NCI-H2029 (cell line): ENCODE data around the gene MAPK10.

Experiments
- DNase-seq: peaks from one replicate; lab custom pipeline; 2025; lab: John Stamatoyannopoulos, UW

MAPK10 gene

DNA sequence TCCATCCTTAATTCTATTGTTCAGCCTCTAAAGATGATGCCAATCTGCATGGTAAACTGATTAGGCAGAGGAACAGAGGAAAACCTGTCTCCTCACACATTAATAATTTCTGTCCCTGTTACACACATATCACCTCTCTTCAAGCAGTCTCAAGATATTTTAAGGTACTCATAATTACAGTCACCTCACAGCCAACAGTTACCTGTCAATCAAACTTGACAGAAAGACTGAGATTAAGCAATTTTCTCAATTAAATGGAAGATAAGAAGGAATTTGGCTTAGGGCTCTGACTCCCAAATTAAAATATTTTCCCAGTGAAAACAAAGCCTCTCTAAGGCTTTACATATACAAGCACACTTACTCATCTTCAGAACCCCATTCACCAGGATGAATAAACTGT lies 85.2 kb downstream of the MAPK10 start:
- no peak for DNase-seq

DNA sequence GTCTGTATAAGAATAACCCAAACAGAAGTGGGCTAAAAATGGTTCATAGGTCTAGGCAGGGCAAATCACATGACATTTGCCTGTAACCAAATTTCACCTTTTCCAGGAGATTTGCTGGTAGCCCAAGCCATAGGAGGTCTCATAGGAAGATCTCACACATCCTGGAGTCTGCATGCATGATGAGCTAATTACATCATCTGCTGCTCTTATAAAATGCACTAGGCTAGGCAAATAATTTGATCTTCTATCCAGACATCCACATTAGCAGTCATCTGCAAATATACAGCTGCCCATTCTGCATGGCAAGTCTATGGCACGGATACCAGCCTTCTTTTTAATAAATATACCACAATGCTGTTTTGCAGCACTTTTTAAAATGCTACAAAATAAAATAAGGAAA lies 87.2 kb downstream of the MAPK10 start:
- peak; percentile 10 for DNase-seq

DNA sequence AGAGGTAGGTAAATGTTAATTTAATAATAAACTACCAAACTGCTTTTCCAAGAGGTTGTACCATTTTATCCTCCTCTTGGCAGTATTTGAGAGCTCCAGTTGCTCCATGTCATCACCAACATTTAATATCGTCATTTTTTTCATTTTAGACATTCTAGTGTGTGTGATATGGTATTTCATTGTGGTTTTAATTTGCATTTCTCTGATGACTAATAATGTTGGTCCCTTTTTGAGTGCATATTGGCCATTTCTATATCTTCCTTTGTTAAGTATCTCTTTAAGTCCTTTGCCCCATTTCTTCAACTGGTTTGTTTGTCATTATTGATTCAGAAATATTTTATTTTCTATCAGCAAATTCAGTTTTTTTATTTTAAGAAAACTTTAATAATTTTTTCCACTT lies 88.8 kb downstream of the MAPK10 start:
- no peak for DNase-seq

DNA sequence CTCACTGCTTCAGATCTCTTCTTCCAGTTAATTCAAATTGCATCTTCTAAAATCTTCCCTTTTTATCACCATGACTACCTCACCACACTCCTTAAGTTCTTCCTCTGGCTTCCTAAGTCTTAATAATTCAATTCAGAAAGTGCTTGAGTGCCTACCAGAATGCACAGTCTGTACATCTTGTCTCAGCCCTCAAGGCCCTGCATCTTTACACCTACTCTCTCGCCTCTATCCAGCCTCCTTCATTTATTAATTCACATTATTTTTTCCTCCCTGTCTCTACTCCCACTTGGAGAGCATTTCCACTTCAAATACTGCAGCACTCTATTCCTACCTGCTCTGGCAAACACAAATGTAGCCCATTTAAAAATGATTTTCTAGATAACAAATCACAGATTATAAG lies 90.5 kb downstream of the MAPK10 start:
- DNase-seq = no peak

DNA sequence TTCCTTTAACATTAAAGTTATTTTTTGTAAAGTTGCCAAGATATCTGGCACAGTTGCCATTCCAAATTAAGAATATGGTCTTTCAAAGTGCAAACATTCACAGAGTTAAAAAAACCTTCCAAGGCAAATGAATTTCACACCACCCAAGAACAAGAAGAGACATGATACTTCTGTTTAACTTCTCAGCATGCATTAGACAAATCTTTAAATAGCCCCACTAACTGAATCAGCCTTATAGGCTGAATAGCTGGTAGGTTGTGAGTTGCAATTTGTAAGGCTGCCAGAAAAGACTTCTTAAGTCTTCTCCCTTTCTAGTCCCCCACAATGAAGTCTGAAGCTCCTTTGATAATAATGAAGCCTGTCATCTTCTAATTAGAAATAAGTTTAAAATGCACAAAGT lies 95.6 kb downstream of the MAPK10 start:
- DNase-seq = no peak

DNA sequence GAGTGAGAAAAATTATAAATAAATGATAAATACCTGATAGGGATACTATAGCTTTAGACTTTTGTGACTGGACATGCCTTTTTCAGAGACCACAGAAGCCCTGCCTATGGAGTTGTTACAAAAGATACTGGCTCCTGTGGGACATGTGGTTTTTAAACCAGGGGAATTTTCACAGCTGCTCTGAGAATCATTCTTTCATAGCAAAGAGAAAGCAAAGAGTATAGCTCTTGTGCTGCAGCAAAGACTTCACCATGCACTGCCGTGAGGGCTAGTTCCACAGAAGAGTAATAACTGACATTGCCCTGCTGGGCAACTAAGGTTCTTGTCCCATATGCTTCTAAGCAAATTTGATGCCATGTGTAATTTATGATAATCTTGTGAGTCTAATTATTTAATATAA lies 98.2 kb downstream of the MAPK10 start:
- DNase-seq = no peak

DNA sequence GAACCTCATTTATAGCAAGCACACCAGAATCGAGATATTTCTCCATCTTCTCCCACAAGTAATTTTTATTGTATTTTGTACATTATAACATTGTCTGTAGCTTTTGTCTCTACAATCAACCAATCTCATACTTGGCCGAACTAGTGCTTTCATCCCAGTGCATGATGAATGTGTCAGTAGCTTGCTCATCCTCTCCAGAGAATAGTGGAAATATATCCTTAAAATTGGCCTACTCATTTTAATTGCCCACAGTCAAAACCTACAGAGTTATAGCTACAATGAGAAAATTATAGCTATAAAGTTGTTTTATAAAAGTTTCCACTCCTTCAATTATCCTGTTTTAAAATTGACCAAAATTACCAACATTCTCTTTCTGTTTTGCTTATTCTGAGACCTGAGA lies 103.8 kb downstream of the MAPK10 start:
- no peak for DNase-seq

DNA sequence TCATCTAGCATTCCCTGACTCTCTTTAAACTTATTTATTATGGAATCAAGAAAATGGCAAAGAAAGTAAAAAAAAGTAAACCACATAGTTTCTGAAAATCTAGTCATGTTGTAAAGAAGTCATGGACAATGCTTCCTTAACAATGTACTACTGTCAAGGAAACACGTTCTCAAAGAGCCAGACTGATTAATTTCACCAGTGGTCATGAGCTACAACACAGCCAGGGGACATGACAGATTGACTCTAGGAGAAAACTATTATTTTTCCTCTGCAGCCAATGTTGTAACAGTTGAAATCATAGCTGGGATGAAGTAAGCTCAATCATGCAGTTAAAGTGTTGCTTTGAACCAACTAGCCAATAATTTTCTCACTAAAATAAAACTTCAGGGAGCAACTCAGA lies 109.2 kb downstream of the MAPK10 start:
- no peak for DNase-seq

DNA sequence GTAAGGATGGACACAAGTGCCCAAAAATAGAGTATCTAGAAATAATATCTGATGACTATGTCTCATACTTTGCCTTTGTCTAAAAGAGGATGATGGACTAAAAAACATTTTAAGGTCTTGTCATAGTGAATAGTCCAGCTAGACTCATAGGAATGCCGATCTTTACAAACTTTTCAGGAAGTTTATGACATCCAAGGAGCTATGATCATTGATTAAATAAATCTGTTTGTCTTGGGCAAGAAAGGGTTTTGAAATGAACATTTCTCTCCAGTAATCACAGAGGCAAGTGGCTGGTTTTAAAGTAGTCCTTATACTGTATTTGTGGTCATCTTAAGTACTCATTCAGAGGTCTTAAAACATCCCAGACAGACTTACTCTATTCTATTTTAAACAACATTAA lies 109.8 kb downstream of the MAPK10 start:
- DNase-seq = no peak

DNA sequence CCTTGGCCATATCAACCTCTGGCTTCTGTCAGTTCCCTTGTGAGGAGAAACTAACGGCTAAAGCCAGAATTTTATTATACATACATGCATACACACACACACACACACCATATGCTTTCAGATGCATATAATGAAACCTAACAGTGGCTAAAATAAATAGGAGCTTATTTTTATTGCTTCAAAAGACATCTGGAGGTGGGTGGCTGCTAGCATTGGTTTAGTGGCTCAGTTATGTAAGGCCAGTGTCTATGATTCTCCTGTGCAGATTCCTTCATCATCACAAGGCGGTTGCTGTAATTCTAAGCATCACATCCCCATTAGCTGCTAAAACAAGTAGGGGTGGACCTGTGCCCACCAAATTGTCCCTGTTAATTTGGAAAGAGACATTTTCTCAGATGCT lies 110.8 kb downstream of the MAPK10 start:
- no peak for DNase-seq

DNA sequence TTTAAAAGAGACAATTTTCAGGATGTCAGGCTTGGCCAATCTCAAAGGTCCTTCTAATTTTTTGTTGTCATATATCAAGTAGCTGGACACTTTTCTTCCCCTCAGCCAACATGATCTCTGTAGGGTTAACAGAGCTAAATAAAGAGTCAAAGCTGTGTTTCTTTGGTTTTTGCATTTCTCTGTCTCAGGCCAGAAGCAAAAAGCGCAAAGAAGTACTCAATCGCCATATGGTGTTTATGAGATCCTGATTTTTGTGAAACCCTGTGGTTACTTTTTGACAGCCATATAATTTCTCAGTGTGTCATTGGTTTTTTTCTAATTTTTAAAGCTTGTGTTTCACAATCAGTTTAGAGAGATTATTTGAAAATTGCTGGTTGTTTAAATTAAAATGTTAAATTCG lies 111.9 kb downstream of the MAPK10 start:
- DNase-seq = no peak

DNA sequence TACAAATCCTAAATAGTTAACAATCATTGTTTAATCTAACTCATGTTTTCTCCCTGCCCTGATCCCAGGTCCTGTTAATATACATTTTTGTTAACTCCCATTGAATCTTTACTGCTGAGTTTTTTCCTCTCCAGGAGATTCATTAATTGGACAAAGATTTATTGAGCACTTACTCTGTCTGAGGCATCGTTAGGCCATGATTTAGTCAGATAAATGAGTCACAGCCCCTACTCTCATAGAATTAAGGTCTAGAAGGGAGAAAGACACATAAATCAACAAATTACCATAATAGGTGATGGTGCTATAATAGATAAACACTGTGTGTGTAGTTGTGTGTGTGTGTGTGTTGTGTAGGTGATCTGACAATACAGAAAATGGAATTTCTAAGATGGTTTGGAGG lies 112.5 kb downstream of the MAPK10 start:
- DNase-seq = no peak

DNA sequence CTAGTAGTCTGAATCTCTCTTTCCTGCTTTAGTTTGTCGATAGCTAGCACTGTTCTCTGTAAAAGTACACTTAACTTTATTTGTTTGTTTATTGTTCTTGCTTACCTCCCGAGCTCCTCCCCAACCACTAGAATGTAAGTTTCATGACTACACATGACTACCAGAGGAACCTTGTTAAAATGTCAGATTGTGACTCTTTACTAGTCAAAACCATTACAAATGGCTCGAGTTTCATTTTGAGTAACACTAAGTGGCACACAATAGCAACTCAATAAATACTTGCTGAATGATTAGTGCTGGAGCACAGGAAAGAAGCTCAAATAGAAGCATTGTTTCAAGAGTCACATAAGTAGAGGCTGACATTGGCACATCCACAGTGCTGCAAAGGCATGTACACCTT lies 116.1 kb downstream of the MAPK10 start:
- DNase-seq = no peak

DNA sequence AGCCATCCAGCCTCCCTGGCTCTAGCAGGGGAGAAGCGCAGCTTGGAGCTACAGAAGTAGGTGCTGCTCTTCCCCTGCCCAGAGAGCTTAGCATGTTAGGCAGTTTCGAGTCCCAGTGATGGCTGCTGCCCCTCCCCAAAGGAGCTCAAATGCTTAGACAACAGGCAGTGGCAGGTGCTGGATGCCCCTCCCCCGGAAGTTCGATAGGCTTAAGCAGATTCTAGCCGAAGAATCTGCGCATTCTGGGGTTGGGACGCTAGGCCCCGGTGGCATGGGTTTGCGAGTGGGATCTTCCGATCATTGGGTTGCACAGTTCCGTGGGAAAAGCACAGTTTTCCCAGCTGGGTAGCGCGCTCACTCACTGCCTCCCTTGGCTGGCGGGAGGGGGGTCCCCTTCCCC lies 117.2 kb downstream of the MAPK10 start:
- no peak for DNase-seq

DNA sequence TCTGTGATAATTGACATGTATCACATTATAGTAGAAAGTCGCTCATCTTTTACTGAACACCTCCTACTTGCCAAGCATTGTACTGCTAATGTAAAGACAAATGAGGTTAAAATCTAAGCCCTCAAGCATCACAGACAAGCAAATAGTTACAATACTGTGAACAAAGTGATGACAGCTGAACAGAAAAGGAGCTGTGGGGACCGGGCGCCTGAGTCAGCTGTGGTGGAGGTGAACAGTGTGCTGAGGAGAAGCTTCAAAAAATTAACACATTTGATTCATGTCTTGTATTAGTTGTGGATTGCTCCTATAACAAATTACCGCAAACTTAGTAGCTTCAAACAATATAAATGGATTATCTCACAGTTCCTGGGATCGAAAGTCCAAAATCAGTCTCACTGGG lies 124.3 kb downstream of the MAPK10 start:
- no peak for DNase-seq

DNA sequence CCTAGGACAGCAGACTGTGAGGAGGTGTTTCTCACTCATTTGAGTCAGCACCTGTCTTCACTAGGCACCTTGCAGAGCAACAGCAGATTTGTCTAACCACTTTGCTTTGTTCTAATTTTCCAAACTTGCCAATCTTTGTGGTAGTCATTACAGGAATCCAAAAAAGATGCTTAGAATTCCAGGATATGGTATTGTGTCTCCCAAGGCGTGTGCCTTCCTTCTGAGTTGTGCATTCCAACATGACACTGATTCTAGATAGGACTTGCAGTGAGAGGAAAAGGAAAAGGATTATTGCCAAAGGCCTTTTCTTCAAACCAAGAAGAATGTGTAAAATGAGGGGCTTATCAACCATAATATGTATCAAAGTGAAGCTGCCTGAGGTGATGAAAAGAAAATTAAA lies 126.2 kb downstream of the MAPK10 start:
- DNase-seq = no peak

DNA sequence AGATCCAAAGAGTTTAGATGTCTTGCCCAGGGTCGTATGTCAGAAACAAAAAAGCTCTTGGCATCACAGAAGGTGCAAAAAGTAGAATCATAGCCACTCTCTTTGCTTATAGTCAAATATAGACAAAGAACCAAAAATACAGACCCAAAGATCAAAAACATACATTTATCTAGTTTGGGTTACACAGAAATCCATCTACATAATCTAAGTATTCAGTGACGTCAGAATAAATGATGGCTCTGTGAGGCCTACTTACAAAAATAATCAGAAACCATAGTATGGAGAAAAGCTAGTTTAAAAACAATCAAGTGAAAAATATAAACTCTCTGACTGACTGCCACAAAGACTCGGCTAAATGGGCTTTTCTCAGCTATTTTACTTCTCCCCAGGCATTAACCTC lies 126.8 kb downstream of the MAPK10 start:
- DNase-seq = no peak

DNA sequence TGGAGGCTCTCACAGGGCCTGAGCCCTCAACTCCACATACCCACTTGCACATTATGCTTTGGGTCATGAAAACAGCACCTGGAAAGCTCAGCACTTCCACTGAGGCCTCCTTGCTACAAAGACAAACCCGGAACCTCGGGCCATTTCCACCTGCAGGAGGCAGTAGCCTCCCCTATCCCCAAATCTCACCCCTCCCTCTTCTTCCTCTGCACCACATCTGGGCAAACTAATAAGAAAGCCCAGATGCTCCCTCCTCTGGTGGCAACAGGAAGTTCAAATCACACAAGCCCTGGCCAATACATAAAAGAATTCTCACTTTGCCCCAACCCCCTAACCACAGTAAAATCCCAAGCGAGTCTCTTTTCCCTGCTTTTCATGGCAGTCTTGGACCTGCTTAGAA lies 136.4 kb downstream of the MAPK10 start:
- DNase-seq = no peak

DNA sequence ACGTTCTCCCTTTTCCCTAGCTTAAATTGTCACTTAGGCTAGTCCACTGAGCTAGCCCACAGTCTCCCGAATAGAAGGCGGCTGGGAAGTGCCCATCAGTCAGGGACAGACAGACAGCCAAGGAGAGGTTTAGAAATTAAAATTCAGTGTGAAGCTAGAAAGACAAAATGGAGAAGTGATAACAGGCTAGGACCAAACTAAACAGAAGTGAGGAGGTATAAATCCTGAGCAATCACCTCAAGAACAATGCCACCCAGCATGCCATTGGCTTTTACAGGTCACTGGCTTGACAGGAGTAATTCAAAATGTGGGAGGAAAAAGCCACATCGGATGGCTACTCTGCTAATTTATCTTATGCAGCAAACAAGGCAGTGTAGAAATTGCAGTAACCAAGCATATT lies 138.9 kb downstream of the MAPK10 start:
- no peak for DNase-seq

DNA sequence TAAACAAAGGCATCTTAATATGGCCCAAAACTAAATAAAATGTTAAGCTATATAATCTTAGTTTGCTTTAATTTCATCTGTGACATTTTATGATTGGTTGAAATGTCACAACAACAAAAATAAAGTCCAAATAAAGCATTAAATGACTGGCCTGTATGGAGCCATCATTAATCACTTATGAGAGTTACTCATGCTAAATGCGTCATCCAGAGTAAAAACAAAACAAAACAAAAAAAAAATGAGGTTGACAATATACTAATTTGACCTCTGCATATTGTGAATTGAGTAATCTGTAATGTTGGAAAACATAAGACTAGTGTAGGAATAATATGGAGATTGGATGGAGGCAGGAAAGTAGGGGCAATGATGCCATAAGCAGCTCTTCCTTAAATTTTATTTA lies 139.7 kb downstream of the MAPK10 start:
- DNase-seq = no peak

DNA sequence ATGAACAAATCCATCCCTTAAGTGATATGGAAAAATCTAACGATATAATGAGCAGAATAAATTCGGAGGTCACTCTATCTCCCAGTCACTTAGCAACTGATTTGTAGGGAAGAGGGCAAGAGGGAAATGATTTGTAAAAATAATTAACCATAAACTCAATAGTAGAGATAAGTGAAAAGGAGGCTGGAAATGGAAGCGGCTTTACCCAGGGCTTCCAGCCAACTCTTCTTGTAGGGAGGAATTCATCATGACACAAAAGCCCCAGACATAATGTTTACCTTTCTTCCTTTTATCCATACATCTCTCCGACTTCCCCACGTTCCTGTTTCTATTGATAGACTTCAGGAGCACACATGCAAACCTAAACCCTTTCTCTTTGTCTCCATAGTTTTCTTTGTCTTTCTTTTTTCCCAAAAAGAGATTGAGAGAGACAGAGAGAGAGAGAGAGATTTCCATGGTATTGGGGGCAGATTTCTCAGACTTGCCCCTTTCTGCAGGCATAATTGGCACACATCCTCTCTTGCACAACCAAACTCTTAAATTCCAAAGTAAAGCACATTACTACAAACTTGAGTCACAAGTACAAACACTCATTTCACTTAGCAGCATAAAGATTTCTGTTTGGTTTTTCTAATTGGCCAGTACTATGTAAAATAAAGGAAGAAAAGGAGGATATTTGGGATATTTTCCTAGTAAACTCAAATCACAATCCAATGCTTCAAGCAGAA lies 140.9 kb downstream of the MAPK10 start:
- DNase-seq = no peak

DNA sequence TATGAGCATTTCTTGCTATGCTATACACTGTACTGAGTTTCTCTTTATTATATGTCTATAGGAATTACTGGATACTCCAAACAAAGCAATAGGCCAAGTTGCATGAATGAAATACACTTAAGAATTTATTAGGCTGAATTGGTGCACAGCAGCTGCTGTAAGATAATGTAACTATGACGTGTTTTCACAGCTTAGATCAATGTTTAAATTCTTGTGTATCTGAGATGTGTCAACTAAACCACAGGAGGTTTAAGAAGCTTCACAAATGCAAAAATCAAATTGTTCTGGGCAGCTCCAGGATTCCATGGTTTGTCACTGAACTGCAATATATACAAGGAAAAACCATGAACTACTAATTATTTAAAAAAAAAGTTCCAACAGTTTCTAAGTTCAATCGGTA lies 156.7 kb downstream of the MAPK10 start:
- DNase-seq = no peak

DNA sequence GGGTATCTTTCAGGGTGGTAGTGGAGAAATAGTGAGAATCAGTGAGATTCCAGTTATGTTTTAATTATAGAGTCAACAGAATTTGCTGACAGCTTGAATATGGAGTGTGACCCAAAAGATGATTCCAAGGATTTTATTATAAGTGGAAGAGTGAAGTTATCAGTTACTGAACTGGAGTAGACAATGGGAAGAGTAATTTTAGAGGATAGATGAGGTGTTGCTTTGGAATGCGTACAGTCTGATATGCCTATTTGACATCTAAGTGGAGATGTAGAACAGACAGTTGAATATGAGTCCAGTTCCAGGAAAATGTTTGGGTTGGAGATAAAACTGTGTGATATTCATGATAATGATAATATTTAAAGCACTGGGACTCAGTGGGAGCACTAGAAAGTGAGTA lies 174.2 kb downstream of the MAPK10 start:
- no peak for DNase-seq

DNA sequence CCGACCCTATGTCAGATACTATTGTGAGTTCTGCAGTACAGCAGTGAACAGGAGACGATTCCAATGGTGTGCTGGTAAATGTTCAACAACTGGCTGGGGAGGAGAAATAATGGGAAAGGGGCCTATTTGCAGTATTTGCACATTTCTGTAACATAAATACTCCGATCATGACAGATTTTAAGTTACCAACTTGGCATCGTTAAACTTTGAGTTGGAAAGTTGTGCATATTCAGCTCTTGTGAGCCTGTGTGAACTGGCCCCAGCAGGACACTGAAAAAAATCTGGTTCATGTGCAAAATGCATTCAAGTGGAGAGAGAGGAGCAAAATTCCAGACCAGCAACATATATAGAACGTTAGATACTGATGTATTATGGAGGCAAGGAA lies 175.0 kb downstream of the MAPK10 start:
- DNase-seq = no peak
